Erythroblast (primary cell): ENCODE data around the gene ASCL3.

Experiments used
- GATA1 ChIP-seq: IDR thresholded peaks from 2 replicates; pipeline ENCODE4 v1.6.1; 2011; ENCODE audit warnings: low read depth, mild to moderate bottlenecking, control low read depth, low read length, moderate library complexity
- POLR2A ChIP-seq: IDR thresholded peaks from 2 replicates; pipeline ENCODE4 v1.6.1; 2011; ENCODE audit warnings: mild to moderate bottlenecking, low read length

DNA sequence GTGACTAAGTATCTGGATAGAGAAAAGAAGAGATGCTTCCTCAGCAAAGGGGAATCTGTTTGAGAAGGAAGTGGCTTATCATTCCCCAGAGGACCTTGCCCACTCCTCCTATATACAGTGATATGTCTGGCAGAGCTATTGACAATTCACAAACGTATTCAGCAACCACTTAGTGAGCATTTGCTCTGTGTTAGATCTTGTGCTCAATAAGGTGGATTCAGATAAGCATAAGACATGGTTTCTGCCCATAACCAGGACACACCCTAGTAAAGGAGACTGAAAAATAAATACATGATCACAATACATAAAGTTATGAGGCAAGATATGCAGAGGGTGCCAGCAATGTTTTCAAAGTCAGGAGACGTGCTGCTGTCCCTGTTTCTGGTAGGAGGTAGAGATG, 20.0 kb upstream of the ASCL3 start:
- TF ChIP-seq POLR2A (peak; percentile 89), GATA1 (no peak)
